ENCODE results near the gene FXYD5.
"Not testable (repeated sequence)": the region's sequence is repeated elsewhere in the genome, so short reads cannot be mapped to it uniquely, and the experiment has no call there.

The FXYD5 gene

DNA sequence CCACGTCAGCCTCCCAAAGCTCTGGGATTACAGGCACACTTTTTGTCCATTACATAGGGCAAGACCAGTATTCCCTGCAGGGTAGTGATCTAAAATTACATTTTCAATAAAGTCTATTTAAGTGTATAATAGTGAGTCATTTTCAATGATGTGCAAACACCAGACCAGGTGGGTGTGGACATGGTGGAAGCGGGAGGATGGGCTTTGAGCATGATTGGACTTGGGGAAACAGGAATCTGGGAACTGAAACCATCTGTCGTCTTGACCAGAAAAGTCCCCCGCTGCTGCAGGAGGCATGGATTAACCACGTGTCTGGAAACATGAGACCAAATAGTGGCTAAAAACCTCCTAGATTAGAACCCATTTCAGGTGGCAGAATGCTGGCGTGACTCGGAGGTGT, 34.0 kb upstream of the FXYD5 start:
- no peak for DNase-seq

- no peak for DNase-seq
These were observed 33.6 kb upstream of the FXYD5 start for GRCh38 chr19:35120898-35121297.

DNA sequence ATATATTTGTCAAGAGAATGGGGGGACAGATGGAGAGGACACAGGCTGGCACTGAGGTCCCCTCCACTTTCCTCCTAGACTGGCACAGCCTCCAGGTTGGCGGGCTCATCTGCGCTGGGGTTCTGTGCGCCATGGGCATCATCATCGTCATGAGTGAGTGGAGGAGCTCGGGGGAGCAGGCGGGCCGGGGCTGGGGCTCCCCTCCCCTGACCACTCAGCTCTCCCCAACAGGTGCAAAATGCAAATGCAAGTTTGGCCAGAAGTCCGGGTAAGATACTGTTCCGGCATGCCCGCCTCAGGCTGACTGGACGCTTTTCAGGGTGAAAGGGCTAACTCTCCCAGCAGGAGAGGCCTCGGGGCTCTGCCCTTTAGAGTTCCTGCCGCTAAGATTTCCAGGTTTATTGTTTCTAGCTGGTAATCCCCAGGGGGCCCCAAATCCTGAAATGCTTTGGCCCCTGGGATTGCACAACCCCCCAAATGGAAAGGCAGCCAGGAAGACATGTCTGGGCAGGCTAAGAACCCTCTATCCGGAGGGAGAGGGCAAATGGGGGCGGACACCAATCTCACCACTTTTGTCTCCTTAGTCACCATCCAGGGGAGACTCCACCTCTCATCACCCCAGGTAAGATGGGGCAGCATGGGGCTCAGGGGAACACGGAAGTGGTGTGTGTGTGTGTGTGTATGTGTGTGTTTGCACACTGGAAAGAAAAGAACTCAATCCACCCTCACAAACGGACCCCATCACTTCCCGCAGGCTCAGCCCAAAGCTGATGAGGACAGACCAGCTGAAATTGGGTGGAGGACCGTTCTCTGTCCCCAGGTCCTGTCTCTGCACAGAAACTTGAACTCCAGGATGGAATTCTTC, 31.6 kb upstream of the FXYD5 start:
- DNase-seq, result no peak

DNA sequence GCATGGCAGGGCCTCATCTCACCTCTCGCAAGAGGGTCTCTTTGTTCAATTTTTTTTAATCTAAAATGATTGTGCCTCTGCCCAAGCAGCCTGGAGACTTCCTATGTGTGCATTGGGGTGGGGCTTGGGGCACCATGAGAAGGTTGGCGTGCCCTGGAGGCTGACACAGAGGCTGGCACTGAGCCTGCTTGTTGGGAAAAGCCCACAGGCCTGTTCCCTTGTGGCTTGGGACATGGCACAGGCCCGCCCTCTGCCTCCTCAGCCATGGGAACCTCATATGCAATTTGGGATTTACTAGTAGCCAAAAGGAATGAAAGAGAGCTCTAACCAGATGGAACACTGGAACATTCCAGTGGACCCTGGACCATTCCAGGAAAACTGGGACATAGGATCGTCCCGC, 31.0 kb upstream of the FXYD5 start:
- peak; percentile 45 for DNase-seq

GRCh38 chr19:35124098-35125060, 30.2 kb upstream of the FXYD5 start:
- peak; percentile 95 for DNase-seq

DNA sequence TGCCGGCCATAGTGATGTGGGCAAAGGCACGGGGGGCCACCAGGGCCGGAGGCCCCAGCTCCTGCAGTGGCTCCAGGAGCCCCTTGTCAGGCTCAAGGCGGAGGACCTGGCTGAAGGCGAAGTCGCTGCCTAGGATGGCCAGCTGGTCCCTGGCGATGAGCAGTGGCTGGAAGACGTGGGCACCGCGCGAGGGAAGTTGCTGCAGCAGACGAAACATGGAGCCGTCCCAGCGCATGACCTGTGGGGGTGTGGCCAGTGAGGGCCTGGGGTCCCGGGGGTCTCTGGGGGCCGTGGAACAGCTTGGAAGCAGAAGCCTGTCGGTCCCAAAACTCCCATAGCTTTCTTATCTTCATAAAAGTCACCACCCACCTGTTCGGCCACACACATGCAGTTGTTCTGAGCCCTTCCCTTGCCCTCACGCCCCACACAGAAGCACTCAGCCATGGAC, 29.2 kb upstream of the FXYD5 start:
- DNase-seq, result no peak

DNA sequence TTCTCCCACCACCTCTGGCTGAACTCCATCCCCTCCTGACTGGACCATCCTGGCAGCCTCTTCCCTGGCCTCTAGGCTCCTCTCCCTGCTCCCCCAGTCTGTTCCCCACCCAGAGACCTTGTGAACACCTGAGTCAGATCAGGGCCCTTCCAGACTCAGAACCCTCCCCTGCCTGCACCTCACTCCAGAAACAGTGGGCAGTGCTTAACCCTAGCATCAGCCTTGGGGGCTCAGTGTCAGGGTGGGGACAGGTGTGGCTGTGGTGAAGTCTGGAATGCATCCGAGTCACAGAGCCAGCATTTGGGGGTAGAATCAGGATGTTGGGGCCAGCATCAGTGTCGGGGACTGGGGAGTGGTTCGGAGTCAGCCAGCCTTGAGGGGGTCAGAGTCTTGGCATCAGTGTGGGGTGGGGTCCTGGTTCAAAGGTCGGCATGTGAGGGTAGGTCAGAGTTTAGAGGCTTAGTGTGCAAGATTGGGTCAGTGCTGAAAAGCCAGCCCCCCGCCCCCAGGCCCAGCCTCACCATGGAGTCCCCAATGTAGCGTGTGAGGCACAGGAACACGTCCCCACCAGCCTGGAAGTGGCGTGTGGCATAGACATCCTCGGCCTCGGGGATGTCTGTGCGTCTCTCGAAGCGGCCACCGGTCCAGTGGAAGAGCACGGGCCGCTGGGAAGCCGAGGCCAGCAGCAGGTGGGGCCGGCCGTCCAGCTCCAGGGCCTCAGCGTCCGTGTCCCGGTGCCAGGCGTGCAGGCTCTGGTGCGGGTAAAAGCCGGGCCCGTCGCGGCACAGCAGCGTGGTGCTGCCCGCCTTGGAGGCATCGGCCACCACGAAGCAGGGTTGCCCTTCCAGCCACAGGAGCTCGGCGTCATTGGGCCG, 28.5 kb upstream of the FXYD5 start:
- DNase-seq, result no peak

GRCh38 chr19:35126624-35126959, 27.9 kb upstream of the FXYD5 start:
- no peak for DNase-seq

GRCh38 chr19:35127871-35128270, 26.7 kb upstream of the FXYD5 start:
- no peak for DNase-seq

GRCh38 chr19:35128398-35129057, 26.0 kb upstream of the FXYD5 start:
- no peak for DNase-seq

DNA sequence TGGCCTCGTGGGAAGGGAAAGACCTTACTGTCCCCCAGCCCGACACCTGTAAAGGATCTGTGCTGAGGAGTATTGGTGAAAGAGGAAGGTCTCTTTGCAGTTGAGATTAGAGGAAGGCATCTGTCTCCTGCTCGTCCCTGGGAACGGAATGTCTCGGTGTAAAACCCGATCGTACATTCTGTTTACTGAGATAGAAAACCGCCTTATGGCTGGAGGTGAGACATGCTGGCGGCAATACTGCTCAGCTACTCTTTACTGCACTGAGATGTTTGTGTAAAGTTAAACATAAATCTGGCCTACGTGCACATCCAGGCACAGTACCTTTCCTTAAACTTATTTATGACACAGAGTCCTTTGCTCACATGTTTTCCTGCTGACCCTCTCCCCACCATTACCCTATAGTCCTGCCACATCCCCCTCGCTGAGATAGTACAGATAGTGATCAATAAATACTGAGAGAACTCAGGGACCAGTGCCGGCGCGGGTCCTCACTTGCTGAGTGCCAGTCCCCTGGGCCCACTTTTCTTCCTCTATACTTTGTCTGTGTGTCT, 24.7 kb upstream of the FXYD5 start:
- DNase-seq, result not testable (repeated sequence)

- DNase-seq, result no peak
These were observed 23.5 kb upstream of the FXYD5 start for GRCh38 chr19:35130761-35131720.

- no peak for DNase-seq
These were observed 22.3 kb upstream of the FXYD5 start for GRCh38 chr19:35132254-35132653.

GRCh38 chr19:35133826-35134225, 20.7 kb upstream of the FXYD5 start:
- no peak for DNase-seq

- no peak for DNase-seq
These were observed 19.8 kb upstream of the FXYD5 start, which contains the start of gene LGI4 for GRCh38 chr19:35134601-35135242. Gene LGI4, minus strand, starts transcription at chr19:35135059. Its CDS starts 379 bp downstream, at chr19:35134680.

DNA sequence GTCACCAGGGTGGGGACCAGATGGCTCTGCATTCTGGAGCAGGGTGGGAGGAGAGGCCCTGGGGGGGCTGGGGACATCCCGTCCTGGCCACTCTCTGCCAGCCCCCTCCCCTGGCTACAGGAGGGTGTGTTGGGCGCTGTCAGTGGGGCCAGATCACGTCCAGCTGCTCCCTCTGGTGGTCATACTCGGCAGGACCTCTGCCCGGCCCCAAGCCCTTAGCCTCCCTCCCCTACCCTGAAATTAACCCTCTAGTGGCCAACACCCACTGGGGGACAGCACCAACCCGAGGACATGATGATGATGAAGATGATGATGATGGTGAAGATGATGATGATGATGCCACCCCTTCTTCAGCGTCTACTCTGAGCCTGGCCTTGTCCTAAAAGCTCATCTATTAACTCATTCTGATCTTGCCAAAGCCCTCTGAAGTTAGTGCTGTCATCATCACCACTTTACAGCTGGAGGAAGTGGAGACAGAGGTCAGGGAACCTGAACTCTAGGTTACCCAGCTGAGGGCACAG, 19.1 kb upstream of the FXYD5 start:
- DNase-seq, result peak; percentile 70

- no peak for DNase-seq
These were observed 18.3 kb upstream of the FXYD5 start for GRCh38 chr19:35136231-35136630.

GRCh38 chr19:35136977-35137702, 17.4 kb upstream of the FXYD5 start:
- no peak for DNase-seq

DNA sequence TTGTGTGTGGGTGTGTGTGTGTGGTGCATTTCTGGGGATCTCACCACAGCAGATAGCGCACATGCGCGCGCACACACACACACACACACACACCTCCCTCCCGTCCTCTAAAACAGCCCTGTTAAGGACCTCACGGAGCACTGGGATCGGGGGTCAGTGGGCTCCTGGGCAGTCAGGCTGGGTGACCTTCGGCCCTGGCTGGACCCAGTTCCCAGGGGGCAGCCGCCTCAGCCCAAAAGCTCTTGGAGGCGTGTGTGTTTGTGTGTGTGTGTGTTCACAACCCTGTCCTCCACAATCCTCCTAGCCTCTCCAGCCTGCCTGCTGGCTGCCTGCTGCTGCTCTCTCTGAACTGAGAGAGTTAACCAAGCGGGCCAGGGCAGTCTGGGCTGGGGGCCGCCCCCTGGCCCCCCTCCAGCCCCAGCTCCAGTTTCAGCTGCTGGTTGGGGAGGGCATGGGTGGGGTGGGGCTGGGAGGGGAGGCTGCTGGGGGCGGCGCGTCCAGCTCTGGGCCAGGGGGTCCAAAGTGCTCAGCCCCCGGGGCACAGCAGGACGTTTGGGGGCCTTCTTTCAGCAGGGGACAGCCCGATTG, 16.1 kb upstream of the FXYD5 start, which contains the start of gene FXYD1:
FXYD1 (plus strand) TSS at position 520 of the 588 bp plus-strand sequence. CDS start 1,256 bp downstream, outside the sequence.
- DNase-seq, result no peak

All from hematopoietic multipotent progenitor cell treated with erythropoietin and hydrocortisone succinate and interleukin-3 and kit ligand, for 8 days (in vitro differentiated cells).